Heart left ventricle (tissue), 13 donors: ENCODE measurements around the gene CYTH4.

Experiments used
- POLR2A ChIP-seq, 2 donors: fragments of 450-650 bp; IDR thresholded peaks; one replicate each; pipeline ENCODE4 v1.6.1; 2017; ENCODE audit warnings: antibody characterized with exemption in 2 of 2, mild to moderate bottlenecking in 2 of 2, moderate library complexity in 2 of 2
- TF ChIP-seq, protein P1 (sequence below), 12 donors: fragments of 200-600 bp; sonication (generic) in 4 of 12; IDR thresholded peaks; one replicate each; pipeline versions ENCODE4 v1.5.0 to v1.8.0; 2018 to 2022; ENCODE audit warnings: antibody characterized with exemption in 12 of 12, mild to moderate bottlenecking in 5 of 12
- donor health status: ischemic (EF 13 %, LVEDD 7.1; RV severe dilation, severe dysfunction).
- donor health status: DM: no; HTN: yes; CAD: no.
- donor health status: DM: no; HTN: no; CAD: no.
- donor health status: ischemic (EF 25% LVEDD 6.9; RV normal size, moderate dysfunction).
- donor health status: ischemic (EF 25% LVEDD 5.7; RV mildly dilated, moderate dysfunction).
- donor health status: ischemic (EF 35%, LVEDD 5.7; RV mildly dilated, moderate dysfunction).
- donor health status: nonischemic (EF 11% LVEDD 7.7; RV severe dilation, severe dysfunction).
- donor health status: DM: yes; HTN: yes; CAD: no.
- donor health status: PGD.
- donor health status: ischemic (EF 29% LVEDD 5.4; RV normal size, mild dysfunction).
- donor health status: nonischemic (EF 23%, LVEDD 6.1; RV moderate dilation, normal function).

DNA sequence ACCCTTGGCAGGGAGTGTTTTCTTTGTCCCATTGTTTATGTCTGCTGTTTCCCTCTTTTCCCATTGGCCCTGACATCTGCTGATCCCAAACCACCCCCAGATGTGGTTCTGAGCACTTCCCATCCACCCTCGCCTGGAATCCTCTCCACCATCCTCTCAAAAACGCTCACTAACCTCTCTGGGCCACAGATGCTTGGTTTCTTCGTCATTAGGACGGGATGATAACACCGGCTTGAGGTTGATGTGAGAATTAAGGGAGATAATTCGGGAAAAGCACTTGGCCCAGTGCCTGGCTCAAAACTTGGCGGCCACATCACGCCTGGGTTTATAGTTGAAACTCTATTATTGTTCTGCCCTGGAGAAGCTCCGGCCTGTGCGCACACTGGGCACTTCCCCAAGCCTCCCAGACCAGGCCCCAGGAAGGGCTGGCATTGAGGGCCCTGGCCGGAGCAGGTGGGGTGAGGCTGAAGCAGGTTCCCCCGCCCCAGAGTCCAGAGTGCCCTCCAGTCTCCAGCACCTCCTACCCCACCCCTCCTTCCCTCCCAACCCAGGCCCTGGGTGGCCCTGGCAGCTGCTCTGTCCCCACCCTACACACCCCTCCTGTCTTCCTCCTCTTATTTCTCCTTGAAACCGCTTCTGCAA is 63.7 kb downstream of the CYTH4 start:
- TF ChIP-seq, protein P1, sequence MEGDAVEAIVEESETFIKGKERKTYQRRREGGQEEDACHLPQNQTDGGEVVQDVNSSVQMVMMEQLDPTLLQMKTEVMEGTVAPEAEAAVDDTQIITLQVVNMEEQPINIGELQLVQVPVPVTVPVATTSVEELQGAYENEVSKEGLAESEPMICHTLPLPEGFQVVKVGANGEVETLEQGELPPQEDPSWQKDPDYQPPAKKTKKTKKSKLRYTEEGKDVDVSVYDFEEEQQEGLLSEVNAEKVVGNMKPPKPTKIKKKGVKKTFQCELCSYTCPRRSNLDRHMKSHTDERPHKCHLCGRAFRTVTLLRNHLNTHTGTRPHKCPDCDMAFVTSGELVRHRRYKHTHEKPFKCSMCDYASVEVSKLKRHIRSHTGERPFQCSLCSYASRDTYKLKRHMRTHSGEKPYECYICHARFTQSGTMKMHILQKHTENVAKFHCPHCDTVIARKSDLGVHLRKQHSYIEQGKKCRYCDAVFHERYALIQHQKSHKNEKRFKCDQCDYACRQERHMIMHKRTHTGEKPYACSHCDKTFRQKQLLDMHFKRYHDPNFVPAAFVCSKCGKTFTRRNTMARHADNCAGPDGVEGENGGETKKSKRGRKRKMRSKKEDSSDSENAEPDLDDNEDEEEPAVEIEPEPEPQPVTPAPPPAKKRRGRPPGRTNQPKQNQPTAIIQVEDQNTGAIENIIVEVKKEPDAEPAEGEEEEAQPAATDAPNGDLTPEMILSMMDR (IDR thresholded peaks at IDR 0.05), result no peak
- no peak for TF ChIP-seq POLR2A (IDR thresholded peaks at IDR 0.05)
